ENCODE data around the gene ZNF280A. TPM values are rescaled to one million over a fixed set of nuclear protein-coding genes. Genes with fewer than 3 reads are reported as not detected.

ZNF280A gene
- total RNA-seq, 1 donor from 2014 or later: 0.09 TPM

DNA sequence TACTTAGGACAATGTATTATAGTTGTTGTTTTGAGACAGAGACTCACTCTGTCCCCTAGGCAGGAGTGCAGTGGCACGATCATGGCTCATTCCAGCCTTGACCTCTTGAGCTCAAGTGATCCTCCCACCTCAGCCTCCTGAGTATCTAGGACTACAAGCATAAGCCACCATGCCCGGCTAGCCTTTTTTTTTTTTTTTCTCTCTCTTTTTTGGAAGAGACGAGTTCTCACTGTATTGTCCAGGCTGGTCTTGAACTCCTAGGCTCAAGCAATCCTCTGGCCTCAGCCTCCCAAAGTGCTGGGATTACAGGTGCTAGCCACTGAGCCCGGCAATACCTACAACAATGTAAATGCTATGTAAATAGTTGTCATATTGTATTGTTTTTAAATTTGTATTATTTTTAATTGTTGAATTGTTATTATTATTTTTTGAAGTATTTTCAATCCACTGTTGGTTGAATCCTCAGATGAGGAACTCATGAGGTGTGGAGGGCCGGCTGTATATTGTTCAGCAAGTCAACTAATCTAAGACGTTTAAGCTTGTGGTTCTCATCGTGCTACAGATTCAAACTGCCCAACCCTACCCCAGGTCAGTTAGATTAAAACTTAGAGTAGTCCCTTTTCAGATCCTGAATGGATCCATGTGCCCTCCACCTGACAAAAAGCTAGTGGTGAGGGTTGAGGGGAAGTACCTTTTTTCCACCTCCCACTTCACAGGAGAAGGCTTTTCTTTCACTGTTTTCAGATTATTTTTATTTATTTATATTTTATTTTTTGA, 11.9 kb upstream of the ZNF280A start:
- Histone ChIP-seq H2AFZ (ENCODE audit: low read depth, low read length) (no peak overlapping the region), H3K4me1 (ENCODE audit: insufficient read depth, low read length) (no peaks in the 10 kb centered on the region), H3K27me3 (ENCODE audit: insufficient read depth, low read length) (no peaks in the 10 kb centered on the region), H3K9ac (ENCODE audit: low read length) (no peak overlapping the region), H4K20me1 (ENCODE audit: insufficient read depth, low read length) (no peaks in the 10 kb centered on the region), H3K36me3 (ENCODE audit: insufficient read depth, low read length) (no peaks in the 10 kb centered on the region), H3K4me3 (ENCODE audit: insufficient read depth, low read depth, low read length) (no peak overlapping the region), H3K79me2 (ENCODE audit: insufficient read depth, low read length) (no peaks in the 10 kb centered on the region), H3K4me2 (ENCODE audit: low read length) (no peak overlapping the region), H3K27ac (ENCODE audit: low read depth, low read length) (no peak overlapping the region), H3K9me3 (ENCODE audit: insufficient read depth, low read depth, low read length) (no peaks in the 10 kb centered on the region)
- H3K4me1 Mint-ChIP-seq (ENCODE audit: low read depth, unreplicated experiment): no peaks in the 10 kb centered on the region
- no peak for DNase-seq (ENCODE audit: low read depth)
- TF ChIP-seq EZH2 (IDR thresholded peaks at IDR 0.05; ENCODE audit: insufficient read depth, low read length): no peak
- TF ChIP-seq, protein P1, sequence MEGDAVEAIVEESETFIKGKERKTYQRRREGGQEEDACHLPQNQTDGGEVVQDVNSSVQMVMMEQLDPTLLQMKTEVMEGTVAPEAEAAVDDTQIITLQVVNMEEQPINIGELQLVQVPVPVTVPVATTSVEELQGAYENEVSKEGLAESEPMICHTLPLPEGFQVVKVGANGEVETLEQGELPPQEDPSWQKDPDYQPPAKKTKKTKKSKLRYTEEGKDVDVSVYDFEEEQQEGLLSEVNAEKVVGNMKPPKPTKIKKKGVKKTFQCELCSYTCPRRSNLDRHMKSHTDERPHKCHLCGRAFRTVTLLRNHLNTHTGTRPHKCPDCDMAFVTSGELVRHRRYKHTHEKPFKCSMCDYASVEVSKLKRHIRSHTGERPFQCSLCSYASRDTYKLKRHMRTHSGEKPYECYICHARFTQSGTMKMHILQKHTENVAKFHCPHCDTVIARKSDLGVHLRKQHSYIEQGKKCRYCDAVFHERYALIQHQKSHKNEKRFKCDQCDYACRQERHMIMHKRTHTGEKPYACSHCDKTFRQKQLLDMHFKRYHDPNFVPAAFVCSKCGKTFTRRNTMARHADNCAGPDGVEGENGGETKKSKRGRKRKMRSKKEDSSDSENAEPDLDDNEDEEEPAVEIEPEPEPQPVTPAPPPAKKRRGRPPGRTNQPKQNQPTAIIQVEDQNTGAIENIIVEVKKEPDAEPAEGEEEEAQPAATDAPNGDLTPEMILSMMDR (IDR thresholded peaks at IDR 0.05; ENCODE audit: insufficient read depth, low read depth, low read length): no peak
- H3K36me3 Mint-ChIP-seq (ENCODE audit: low read depth, unreplicated experiment): no peaks in the 10 kb centered on the region
- FAIRE-seq: no peak
- peaks cover 30% of the 10 kb centered on the region for H3K27me3 Mint-ChIP-seq (ENCODE audit: low read depth, unreplicated experiment)
- no peak overlapping the region for H3K4me3 Mint-ChIP-seq (ENCODE audit: unreplicated experiment)
- H3K27ac Mint-ChIP-seq (ENCODE audit: unreplicated experiment): no peak overlapping the region
- H3K9me3 Mint-ChIP-seq (ENCODE audit: unreplicated experiment): peaks cover 2% of the 10 kb centered on the region

DNA sequence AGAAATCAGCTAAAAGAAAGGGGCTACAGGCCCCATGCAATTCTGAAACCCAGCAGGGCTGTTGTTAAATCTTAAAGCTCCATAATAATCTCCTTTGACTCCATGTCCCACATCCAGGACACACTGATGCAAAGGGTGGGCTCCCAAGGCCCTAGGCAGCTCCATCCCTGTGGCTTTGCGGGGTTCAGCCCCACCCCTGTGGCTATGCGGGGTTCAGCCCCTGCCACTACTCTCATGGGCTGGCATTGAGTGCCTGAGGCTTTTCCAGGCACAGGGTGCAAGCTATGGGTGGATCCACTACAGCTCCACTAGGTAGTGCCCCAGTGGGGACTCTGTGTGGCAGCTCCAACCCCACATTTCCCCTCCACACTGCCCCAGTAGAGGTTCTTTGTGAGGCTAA, 8.7 kb upstream of the ZNF280A start:
- no peak overlapping the region for H3K4me3 Mint-ChIP-seq (ENCODE audit: unreplicated experiment)
- TF ChIP-seq EZH2 (IDR thresholded peaks at IDR 0.05; ENCODE audit: insufficient read depth, low read length): no peak
- TF ChIP-seq, protein P1 (IDR thresholded peaks at IDR 0.05; ENCODE audit: insufficient read depth, low read depth, low read length): no peak
- Histone ChIP-seq H3K27me3 (ENCODE audit: insufficient read depth, low read length) (no peaks in the 10 kb centered on the region), H3K4me3 (ENCODE audit: insufficient read depth, low read depth, low read length) (no peak overlapping the region), H3K36me3 (ENCODE audit: insufficient read depth, low read length) (no peaks in the 10 kb centered on the region), H3K9me3 (ENCODE audit: insufficient read depth, low read depth, low read length) (no peaks in the 10 kb centered on the region), H3K4me2 (ENCODE audit: low read length) (no peak overlapping the region), H3K79me2 (ENCODE audit: insufficient read depth, low read length) (no peaks in the 10 kb centered on the region), H2AFZ (ENCODE audit: low read depth, low read length) (no peak overlapping the region), H3K27ac (ENCODE audit: low read depth, low read length) (no peak overlapping the region), H4K20me1 (ENCODE audit: insufficient read depth, low read length) (no peaks in the 10 kb centered on the region), H3K4me1 (ENCODE audit: insufficient read depth, low read length) (no peaks in the 10 kb centered on the region), H3K9ac (ENCODE audit: low read length) (no peak overlapping the region)
- no peaks in the 10 kb centered on the region for H3K4me1 Mint-ChIP-seq (ENCODE audit: low read depth, unreplicated experiment)
- FAIRE-seq (no peak), DNase-seq (ENCODE audit: low read depth) (no peak)
- no peaks in the 10 kb centered on the region for H3K36me3 Mint-ChIP-seq (ENCODE audit: low read depth, unreplicated experiment)
- no peak overlapping the region for H3K27ac Mint-ChIP-seq (ENCODE audit: unreplicated experiment)
- peaks cover 2% of the 10 kb centered on the region for H3K9me3 Mint-ChIP-seq (ENCODE audit: unreplicated experiment)
- H3K27me3 Mint-ChIP-seq (ENCODE audit: low read depth, unreplicated experiment): peaks cover 32% of the 10 kb centered on the region

DNA sequence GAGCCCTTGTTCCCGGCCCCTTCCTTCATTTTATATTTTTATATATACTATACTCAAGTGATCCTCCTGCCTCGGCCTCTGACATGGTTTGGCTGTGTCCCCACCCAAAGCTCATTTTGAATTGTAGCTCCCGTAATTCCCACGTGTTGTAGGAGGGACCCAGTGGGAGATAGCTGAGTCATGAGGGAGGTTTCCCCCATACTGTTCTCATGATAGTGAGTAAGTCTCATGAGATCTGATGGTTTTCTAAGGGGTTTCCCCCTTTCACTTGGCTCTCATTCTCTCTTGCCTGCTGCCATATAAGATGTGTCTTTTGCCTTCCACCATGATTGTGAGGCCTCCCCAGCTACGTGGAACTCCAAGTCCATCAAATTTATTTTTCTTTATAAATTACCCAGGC, 7.2 kb upstream of the ZNF280A start:
- H3K27me3 Mint-ChIP-seq (ENCODE audit: low read depth, unreplicated experiment): peaks cover 30% of the 10 kb centered on the region
- Histone ChIP-seq H3K27me3 (ENCODE audit: insufficient read depth, low read length) (no peaks in the 10 kb centered on the region), H3K4me2 (ENCODE audit: low read length) (no peak overlapping the region), H3K79me2 (ENCODE audit: insufficient read depth, low read length) (no peaks in the 10 kb centered on the region), H3K4me3 (ENCODE audit: insufficient read depth, low read depth, low read length) (no peak overlapping the region), H3K9ac (ENCODE audit: low read length) (no peak overlapping the region), H3K4me1 (ENCODE audit: insufficient read depth, low read length) (no peaks in the 10 kb centered on the region), H3K36me3 (ENCODE audit: insufficient read depth, low read length) (no peaks in the 10 kb centered on the region), H2AFZ (ENCODE audit: low read depth, low read length) (no peak overlapping the region), H4K20me1 (ENCODE audit: insufficient read depth, low read length) (no peaks in the 10 kb centered on the region), H3K27ac (ENCODE audit: low read depth, low read length) (no peak overlapping the region), H3K9me3 (ENCODE audit: insufficient read depth, low read depth, low read length) (no peaks in the 10 kb centered on the region)
- no peaks in the 10 kb centered on the region for H3K4me1 Mint-ChIP-seq (ENCODE audit: low read depth, unreplicated experiment)
- H3K9me3 Mint-ChIP-seq (ENCODE audit: unreplicated experiment): no peaks in the 10 kb centered on the region
- TF ChIP-seq, protein P1 (IDR thresholded peaks at IDR 0.05; ENCODE audit: insufficient read depth, low read depth, low read length): no peak
- no peak for TF ChIP-seq EZH2 (IDR thresholded peaks at IDR 0.05; ENCODE audit: insufficient read depth, low read length)
- no peak overlapping the region for H3K4me3 Mint-ChIP-seq (ENCODE audit: unreplicated experiment)
- no peak overlapping the region for H3K27ac Mint-ChIP-seq (ENCODE audit: unreplicated experiment)
- no peak for DNase-seq (ENCODE audit: low read depth)
- FAIRE-seq: no peak
- H3K36me3 Mint-ChIP-seq (ENCODE audit: low read depth, unreplicated experiment): no peaks in the 10 kb centered on the region
